ENCODE data around the gene MINDY2. TPM values are rescaled to one million over a fixed set of nuclear protein-coding genes. Genes with fewer than 3 reads are reported as not detected.
"Not testable (repeated sequence)": the region's sequence is repeated elsewhere in the genome, so short reads cannot be mapped to it uniquely, and the experiment has no call there.

The MINDY2 gene
- total and polyA plus RNA-seq, 10 of the 15 experiments (the other 5 are each of a cell fraction or from before 2014, with no cell fraction given) = 0.73 to 9.4 (median 3.3) TPM

DNA sequence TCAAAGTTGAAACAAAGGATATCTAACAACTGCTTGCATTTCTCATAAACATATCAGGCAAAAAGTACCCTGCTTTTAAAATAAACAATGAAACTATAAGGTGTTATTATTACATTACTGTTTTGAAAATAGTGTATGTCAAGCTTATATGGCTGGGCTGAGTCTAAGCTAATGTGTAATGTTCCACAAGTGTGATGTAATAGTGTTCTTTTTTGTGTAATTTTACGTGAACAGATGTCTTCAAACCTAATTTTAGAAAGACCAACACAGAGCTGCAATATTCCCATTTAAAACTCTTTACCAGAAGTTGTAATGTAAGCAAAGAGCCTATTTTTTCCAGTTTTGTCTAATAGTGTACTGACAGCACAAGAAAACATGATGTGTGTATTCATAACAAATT, 34.0 kb downstream of the MINDY2 start:
- Histone ChIP-seq H3K9ac (ENCODE audit: control insufficient read depth, insufficient read depth, low read length) (no peak overlapping the region), H3K79me2 (ENCODE audit: control insufficient read depth, insufficient read depth, low read length) (no peaks in the 10 kb centered on the region), H3K4me2 (ENCODE audit: control insufficient read depth, insufficient read depth) (no peak overlapping the region), H4K20me1 (ENCODE audit: control insufficient read depth, insufficient read depth) (no peaks in the 10 kb centered on the region), H3K27ac (ENCODE audit: control insufficient read depth, insufficient read depth) (no peak overlapping the region), H2AFZ (ENCODE audit: control insufficient read depth, low read depth, low read length) (no peak overlapping the region), H3K27me3 (replicated peaks in 1 of 2; ENCODE audit: control insufficient read depth in 2 of 2, insufficient read depth in 2 of 2, low read length in 1 of 2) (no peaks in the 10 kb centered on the region), H3K9me3 (replicated peaks; ENCODE audit: control insufficient read depth, insufficient read depth, low read length) (no peaks in the 10 kb centered on the region), H3K4me3 (no peak overlapping the region), H3K4me1 (ENCODE audit: control insufficient read depth, insufficient read depth, low read length) (no peaks in the 10 kb centered on the region), H3K36me3 (ENCODE audit: control insufficient read depth in 2 of 2, insufficient read depth in 2 of 2, low read length in 1 of 2) (peaks cover 0 to 3% of the 10 kb centered on the region in 2 experiments; a peak in 1 of 4 replicates)
- ATAC-seq (no peak), DNase-seq (ENCODE audit: low read depth, low spot score) (no peak), FAIRE-seq (no peak)
- CTCF ChIA-PET = interaction anchor here (0.9 kb wide), 1 partner anchor 34 kb away, joined by 4 read pairs; the partner anchor contains the start of gene MINDY2
- TF ChIP-seq FOXM1 (IDR thresholded peaks at IDR 0.05; ENCODE audit: low read depth, low read length) (no peak), MTA2 (IDR thresholded peaks at IDR 0.05; ENCODE audit: low read depth) (no peak), ZNF24 (IDR thresholded peaks at IDR 0.05) (no peak), RAD21 (IDR thresholded peaks at IDR 0.05; ENCODE audit: insufficient read depth, low read depth, low read length) (no peak), RUNX3 (IDR thresholded peaks at IDR 0.05; ENCODE audit: low read length) (no peak), TARDBP (IDR thresholded peaks at IDR 0.05; ENCODE audit: borderline replicate concordance) (no peak), MTA3 (IDR thresholded peaks at IDR 0.05; ENCODE audit: borderline replicate concordance, low read length) (no peak), SRF (IDR thresholded peaks at IDR 0.05; ENCODE audit: low read depth in 2 of 2, low read length in 2 of 2) (no peak), CHD2 (IDR thresholded peaks at IDR 0.05; ENCODE audit: borderline replicate concordance, low read depth, low read length) (no peak), CBX5 (IDR thresholded peaks at IDR 0.05; ENCODE audit: low read depth) (no peak), POLR2AphosphoS2 (IDR thresholded peaks at IDR 0.05; ENCODE audit: low read depth, low read length) (no peak), SIX5 (IDR thresholded peaks at IDR 0.05; ENCODE audit: low read depth, low read length, severe bottlenecking) (no peak)
- TF ChIP-seq, protein P1, sequence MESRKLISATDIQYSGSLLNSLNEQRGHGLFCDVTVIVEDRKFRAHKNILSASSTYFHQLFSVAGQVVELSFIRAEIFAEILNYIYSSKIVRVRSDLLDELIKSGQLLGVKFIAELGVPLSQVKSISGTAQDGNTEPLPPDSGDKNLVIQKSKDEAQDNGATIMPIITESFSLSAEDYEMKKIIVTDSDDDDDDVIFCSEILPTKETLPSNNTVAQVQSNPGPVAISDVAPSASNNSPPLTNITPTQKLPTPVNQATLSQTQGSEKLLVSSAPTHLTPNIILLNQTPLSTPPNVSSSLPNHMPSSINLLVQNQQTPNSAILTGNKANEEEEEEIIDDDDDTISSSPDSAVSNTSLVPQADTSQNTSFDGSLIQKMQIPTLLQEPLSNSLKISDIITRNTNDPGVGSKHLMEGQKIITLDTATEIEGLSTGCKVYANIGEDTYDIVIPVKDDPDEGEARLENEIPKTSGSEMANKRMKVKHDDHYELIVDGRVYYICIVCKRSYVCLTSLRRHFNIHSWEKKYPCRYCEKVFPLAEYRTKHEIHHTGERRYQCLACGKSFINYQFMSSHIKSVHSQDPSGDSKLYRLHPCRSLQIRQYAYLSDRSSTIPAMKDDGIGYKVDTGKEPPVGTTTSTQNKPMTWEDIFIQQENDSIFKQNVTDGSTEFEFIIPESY (IDR thresholded peaks at IDR 0.05) = no peak
- TF ChIP-seq, protein P2, sequence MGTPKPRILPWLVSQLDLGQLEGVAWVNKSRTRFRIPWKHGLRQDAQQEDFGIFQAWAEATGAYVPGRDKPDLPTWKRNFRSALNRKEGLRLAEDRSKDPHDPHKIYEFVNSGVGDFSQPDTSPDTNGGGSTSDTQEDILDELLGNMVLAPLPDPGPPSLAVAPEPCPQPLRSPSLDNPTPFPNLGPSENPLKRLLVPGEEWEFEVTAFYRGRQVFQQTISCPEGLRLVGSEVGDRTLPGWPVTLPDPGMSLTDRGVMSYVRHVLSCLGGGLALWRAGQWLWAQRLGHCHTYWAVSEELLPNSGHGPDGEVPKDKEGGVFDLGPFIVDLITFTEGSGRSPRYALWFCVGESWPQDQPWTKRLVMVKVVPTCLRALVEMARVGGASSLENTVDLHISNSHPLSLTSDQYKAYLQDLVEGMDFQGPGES (IDR thresholded peaks at IDR 0.05) = no peak
- SMC1A ChIA-PET (ENCODE audit: uncharacterized antibody, unreplicated experiment) = interaction anchor here (1.0 to 2.9 kb wide), 2 partner anchors 10 to 23 kb away, joined by 7 to 11 read pairs; no protein-coding TSS in a partner anchor
- intact Hi-C loops (cut with micrococcal nuclease; ENCODE audit: unreplicated experiment) (no loop called here), in situ Hi-C loops (cut with MboI) (no loop called here)
- BruUV-seq (replicated peaks) = TSS peak; percentile 53
- 96% methylated on average over 1 of the region's 1 CpG for WGBS (ENCODE audit: insufficient coverage, insufficient replicate concordance, low lambda C conversion rate, missing lambda C conversion rate)
- RAD21 ChIA-PET (ENCODE audit: unreplicated experiment) = interaction anchor here (1.4 kb wide), 1 partner anchor 35 kb away, joined by 3 read pairs; the partner anchor contains the start of gene MINDY2
- POLR2A ChIA-PET = no interaction called here

GRCh38 chr15:58823267-58823666, 52.2 kb downstream of the MINDY2 start:
- H3K27me3 ChIP-seq (replicated peaks in 1 of 2; ENCODE audit: control insufficient read depth in 2 of 2, insufficient read depth in 2 of 2, low read length in 1 of 2); H3K79me2 ChIP-seq (ENCODE audit: control insufficient read depth, insufficient read depth, low read length); ATAC-seq; H3K4me1 ChIP-seq (ENCODE audit: control insufficient read depth, insufficient read depth, low read length); H3K27ac ChIP-seq (ENCODE audit: control insufficient read depth, insufficient read depth); H3K36me3 ChIP-seq (ENCODE audit: control insufficient read depth in 2 of 2, insufficient read depth in 2 of 2, low read length in 1 of 2); H2AFZ ChIP-seq (ENCODE audit: control insufficient read depth, low read depth, low read length); RAD21 ChIA-PET (ENCODE audit: unreplicated experiment); DNase-seq (ENCODE audit: low read depth, low spot score); FAIRE-seq; H3K4me2 ChIP-seq (ENCODE audit: control insufficient read depth, insufficient read depth); H4K20me1 ChIP-seq (ENCODE audit: control insufficient read depth, insufficient read depth); H3K4me3 ChIP-seq; BruUV-seq (replicated peaks); H3K9me3 ChIP-seq (replicated peaks; ENCODE audit: control insufficient read depth, insufficient read depth, low read length); intact Hi-C loops (cut with micrococcal nuclease; ENCODE audit: unreplicated experiment); in situ Hi-C loops (cut with MboI); H3K9ac ChIP-seq (ENCODE audit: control insufficient read depth, insufficient read depth, low read length): not testable (repeated sequence)
- ChIA-PET POLR2A (interaction anchor here (0.7 kb wide), 1 partner anchor 137 kb away, joined by 6 read pairs; no protein-coding TSS in a partner anchor), SMC1A (ENCODE audit: uncharacterized antibody, unreplicated experiment) (interaction anchor here (0.9 to 1.8 kb wide), 4 partner anchors 10 to 595 kb away, joined by 3 to 6 read pairs (median 4); no protein-coding TSS in a partner anchor), CTCF (interaction anchor here (0.6 to 1.4 kb wide), 2 partner anchors 11 to 19 kb away, joined by 3 to 4 read pairs; no protein-coding TSS in a partner anchor)
- 100% methylated on average over 2 of the region's 2 CpGs for WGBS (ENCODE audit: insufficient coverage, insufficient replicate concordance, low lambda C conversion rate, missing lambda C conversion rate)

Data from GM12878 (cell line).